K562 (cell line): ENCODE data around the gene SNAP23.

Source experiments
- ATF7 ChIP-seq: fragments of 450-650 bp; IDR thresholded peaks from 2 replicates; pipeline ENCODE4 v1.7.1; 2014; ENCODE audit warnings: mild to moderate bottlenecking, moderate library complexity
- CEBPB ChIP-seq: fragments of 450-650 bp; IDR thresholded peaks from 2 replicates; pipeline ENCODE4 v1.6.1; 2016; ENCODE audit warnings: missing genetic modification characterization, missing compliant biosample characterization
- HNRNPUL1 ChIP-seq: fragments of 200-400 bp; formaldehyde crosslinking; IDR thresholded peaks from 2 replicates; pipeline ENCODE4 v1.6.1; 2017; ENCODE audit warnings: low read length
- RBM22 ChIP-seq: fragments of 200-400 bp; formaldehyde crosslinking; IDR thresholded peaks from 2 replicates; pipeline ENCODE4 v1.6.1; 2018; ENCODE audit warnings: low read length, low read depth; ENCODE audit not compliant: poor library complexity, severe bottlenecking
- RNF2 ChIP-seq: sonication (generic); IDR thresholded peaks from 2 replicates; pipeline ENCODE4 v1.6.1; 2016
- SMAD4 ChIP-seq: fragments of 250-450 bp; sonication (Bioruptor Pico); conservative IDR thresholded peaks from 2 replicates; pipeline ENCODE4 v1.8.0; 2021; ENCODE audit warnings: inconsistent platforms, mild to moderate bottlenecking, moderate library complexity
- U2AF1 ChIP-seq: fragments of 200-400 bp; formaldehyde crosslinking; optimal IDR thresholded peaks from 2 replicates; pipeline ENCODE3; 2017; ENCODE audit warnings: mild to moderate bottlenecking, low read depth, low read length, moderate library complexity
- TF ChIP-seq, protein P1 (sequence below), 2 experiments: fragments of 450-650 bp; formaldehyde crosslinking in 1 of 2; IDR thresholded peaks; 2 replicates each; pipeline versions ENCODE4 v1.4.0 to v1.6.1; 2014 to 2020; ENCODE audit warnings: mild to moderate bottlenecking in 2 of 2, borderline replicate concordance in 1 of 2, low read depth in 1 of 2
- TF ChIP-seq, protein P2 (sequence below), 3 experiments: IDR thresholded peaks in 2 of 3; conservative IDR thresholded peaks in 1 of 3; 2 replicates each; pipeline ENCODE4 v1.5.1; 2011 to 2012; ENCODE audit warnings: low read length in 3 of 3, mild to moderate bottlenecking in 3 of 3, control low read depth in 2 of 3, improper control_type of control experiment in 1 of 3, inconsistent platforms in 1 of 3, low read depth in 1 of 3, mixed read lengths in 1 of 3, moderate library complexity in 1 of 3; ENCODE audit not compliant: insufficient read depth in 2 of 3

DNA sequence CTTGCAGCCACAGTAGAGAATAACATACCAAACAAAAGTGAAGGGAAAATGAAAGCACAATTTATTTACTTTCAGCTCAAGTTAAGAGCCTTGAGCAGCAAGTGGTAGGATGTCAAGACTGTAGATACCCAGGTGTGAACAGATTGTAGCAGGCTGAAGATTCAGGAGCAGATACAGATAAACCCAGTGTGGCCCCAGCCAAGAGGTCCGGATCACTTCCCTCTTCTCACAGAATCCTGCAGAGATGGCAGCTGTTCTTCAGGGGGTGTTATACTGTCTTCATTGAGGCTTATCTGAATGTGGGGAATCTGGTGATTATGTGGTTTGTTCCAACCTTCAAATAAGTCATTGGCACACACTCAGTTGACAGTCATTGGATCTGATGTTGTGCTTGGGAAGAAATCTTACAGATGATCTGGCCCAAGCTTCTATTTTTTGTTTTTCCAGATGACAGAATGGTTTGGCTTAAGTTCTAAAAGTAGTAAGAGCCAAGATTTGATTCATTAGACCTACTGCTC, 82.1 kb downstream of the SNAP23 start:
- TF ChIP-seq U2AF1 (no peak), RBM22 (no peak), HNRNPUL1 (no peak), CEBPB (tag) (no peak), SMAD4 (CRISPR knock-in tag) (no peak), RNF2 (no peak), ATF7 (no peak)
- TF ChIP-seq, protein P1, sequence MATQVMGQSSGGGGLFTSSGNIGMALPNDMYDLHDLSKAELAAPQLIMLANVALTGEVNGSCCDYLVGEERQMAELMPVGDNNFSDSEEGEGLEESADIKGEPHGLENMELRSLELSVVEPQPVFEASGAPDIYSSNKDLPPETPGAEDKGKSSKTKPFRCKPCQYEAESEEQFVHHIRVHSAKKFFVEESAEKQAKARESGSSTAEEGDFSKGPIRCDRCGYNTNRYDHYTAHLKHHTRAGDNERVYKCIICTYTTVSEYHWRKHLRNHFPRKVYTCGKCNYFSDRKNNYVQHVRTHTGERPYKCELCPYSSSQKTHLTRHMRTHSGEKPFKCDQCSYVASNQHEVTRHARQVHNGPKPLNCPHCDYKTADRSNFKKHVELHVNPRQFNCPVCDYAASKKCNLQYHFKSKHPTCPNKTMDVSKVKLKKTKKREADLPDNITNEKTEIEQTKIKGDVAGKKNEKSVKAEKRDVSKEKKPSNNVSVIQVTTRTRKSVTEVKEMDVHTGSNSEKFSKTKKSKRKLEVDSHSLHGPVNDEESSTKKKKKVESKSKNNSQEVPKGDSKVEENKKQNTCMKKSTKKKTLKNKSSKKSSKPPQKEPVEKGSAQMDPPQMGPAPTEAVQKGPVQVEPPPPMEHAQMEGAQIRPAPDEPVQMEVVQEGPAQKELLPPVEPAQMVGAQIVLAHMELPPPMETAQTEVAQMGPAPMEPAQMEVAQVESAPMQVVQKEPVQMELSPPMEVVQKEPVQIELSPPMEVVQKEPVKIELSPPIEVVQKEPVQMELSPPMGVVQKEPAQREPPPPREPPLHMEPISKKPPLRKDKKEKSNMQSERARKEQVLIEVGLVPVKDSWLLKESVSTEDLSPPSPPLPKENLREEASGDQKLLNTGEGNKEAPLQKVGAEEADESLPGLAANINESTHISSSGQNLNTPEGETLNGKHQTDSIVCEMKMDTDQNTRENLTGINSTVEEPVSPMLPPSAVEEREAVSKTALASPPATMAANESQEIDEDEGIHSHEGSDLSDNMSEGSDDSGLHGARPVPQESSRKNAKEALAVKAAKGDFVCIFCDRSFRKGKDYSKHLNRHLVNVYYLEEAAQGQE (IDR thresholded peaks at IDR 0.05; ENCODE audit: borderline replicate concordance) = no peak
- TF ChIP-seq, protein P1 (CRISPR knock-in tag; IDR thresholded peaks at IDR 0.05; ENCODE audit: low read depth) = no peak
- TF ChIP-seq, protein P2, sequence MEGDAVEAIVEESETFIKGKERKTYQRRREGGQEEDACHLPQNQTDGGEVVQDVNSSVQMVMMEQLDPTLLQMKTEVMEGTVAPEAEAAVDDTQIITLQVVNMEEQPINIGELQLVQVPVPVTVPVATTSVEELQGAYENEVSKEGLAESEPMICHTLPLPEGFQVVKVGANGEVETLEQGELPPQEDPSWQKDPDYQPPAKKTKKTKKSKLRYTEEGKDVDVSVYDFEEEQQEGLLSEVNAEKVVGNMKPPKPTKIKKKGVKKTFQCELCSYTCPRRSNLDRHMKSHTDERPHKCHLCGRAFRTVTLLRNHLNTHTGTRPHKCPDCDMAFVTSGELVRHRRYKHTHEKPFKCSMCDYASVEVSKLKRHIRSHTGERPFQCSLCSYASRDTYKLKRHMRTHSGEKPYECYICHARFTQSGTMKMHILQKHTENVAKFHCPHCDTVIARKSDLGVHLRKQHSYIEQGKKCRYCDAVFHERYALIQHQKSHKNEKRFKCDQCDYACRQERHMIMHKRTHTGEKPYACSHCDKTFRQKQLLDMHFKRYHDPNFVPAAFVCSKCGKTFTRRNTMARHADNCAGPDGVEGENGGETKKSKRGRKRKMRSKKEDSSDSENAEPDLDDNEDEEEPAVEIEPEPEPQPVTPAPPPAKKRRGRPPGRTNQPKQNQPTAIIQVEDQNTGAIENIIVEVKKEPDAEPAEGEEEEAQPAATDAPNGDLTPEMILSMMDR (IDR thresholded peaks at IDR 0.05 in 2 of 3, conservative IDR thresholded peaks at IDR 0.05 in 1 of 3; ENCODE audit: insufficient read depth in 2 of 3, low read depth in 1 of 3, low read length in 3 of 3) = no peak
